ENCODE measurements around the gene ARHGAP26.

Gene ARHGAP26

DNA sequence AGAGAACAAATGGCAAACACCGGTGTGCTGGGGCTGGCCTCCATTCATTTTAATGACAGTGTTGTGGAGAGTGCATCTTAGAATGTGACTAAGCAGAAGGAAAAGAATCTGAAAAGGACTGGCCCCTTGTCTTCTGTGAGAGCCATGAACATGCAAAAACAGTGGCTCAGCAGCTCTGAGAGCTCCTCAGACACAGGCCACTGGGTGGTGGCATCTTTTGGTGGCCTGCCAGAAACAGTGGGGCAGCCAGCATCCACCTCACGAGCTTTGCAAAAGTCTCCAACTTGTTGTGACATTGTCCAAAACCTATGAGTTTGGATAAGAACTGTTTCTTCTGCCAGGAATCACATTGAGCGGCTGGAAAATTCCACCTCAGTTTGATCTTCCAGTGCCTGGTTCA, 399.9 kb downstream of the ARHGAP26 start:
- TF ChIP-seq, protein P1, sequence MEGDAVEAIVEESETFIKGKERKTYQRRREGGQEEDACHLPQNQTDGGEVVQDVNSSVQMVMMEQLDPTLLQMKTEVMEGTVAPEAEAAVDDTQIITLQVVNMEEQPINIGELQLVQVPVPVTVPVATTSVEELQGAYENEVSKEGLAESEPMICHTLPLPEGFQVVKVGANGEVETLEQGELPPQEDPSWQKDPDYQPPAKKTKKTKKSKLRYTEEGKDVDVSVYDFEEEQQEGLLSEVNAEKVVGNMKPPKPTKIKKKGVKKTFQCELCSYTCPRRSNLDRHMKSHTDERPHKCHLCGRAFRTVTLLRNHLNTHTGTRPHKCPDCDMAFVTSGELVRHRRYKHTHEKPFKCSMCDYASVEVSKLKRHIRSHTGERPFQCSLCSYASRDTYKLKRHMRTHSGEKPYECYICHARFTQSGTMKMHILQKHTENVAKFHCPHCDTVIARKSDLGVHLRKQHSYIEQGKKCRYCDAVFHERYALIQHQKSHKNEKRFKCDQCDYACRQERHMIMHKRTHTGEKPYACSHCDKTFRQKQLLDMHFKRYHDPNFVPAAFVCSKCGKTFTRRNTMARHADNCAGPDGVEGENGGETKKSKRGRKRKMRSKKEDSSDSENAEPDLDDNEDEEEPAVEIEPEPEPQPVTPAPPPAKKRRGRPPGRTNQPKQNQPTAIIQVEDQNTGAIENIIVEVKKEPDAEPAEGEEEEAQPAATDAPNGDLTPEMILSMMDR (IDR thresholded peaks at IDR 0.05) = no peak

DNA sequence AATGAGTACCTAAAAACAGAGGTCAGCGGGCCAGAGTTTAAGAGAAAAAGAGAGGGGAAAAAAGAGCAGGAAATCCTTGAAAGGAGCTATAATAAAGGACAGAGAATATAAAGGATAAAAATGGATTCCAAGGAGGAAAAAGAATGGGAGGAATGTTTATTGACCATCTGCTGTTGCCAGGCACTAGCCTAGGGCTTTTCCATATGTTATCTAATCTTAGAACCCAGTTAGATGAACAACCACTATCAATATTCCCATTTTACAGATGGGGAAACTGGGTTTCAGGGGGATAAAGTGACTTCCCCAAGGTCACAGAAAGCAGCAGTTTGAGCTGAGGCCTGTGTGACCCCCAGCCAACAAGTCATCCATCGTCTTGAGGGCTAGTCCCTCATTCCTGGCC, 400.8 kb downstream of the ARHGAP26 start:
- TF ChIP-seq, protein P1 (IDR thresholded peaks at IDR 0.05) = no peak

DNA sequence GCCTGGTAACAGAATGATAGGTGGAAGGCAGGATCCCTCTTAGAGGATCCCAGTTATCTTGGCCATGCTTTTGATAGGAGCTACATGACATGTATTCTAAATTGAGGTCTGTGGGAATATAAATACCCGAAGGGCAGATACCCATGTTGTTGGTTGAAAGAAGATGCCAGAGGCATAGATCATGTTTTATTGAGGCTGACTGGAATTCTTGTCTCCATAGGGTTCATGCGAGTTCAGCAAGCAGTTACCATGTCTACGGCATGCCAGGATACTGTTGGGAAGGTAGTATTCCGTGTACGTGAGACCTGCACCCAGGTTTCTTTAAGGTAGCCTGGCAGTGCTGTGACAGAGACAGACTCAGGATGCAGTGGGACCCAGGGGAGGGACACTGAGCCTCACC, 402.6 kb downstream of the ARHGAP26 start:
- TF ChIP-seq, protein P1 (IDR thresholded peaks at IDR 0.05) = no peak

DNA sequence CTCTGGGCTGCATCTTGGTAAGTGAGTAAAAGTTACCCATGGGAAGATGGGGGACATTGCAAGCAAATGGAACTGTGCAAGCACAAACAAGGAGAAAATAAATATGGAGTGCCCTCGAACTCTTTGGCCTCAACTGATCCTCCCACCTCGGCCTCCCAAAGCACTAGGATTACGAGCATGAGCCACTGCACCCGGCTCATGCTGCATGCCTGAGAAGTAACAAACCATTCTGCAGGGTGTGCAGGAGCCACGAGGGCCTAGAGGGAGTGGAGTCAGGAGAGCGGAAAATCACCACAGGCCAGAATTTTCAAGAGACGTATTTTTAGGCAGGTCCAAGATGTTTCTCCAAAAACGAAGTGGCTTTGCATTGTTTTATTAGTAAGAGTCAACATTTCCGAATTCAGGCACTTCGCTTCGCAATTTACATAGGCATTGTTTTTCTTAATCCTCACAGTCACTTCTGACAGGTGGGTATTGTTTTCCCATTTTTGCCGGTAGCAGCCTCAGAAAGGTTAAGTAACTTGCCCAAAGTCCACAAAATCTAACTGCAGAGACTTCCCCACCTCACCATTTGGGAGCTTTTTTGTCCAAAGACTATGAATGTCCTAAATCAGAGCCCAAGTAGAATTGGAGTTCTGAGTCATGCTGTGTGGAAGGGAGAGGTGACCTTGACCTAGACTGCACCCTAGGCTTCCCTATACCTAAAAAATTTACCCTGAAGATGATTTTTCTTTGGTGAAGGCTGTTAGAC, 403.1 kb downstream of the ARHGAP26 start:
- TF ChIP-seq, protein P1 (IDR thresholded peaks at IDR 0.05) = no peak

DNA sequence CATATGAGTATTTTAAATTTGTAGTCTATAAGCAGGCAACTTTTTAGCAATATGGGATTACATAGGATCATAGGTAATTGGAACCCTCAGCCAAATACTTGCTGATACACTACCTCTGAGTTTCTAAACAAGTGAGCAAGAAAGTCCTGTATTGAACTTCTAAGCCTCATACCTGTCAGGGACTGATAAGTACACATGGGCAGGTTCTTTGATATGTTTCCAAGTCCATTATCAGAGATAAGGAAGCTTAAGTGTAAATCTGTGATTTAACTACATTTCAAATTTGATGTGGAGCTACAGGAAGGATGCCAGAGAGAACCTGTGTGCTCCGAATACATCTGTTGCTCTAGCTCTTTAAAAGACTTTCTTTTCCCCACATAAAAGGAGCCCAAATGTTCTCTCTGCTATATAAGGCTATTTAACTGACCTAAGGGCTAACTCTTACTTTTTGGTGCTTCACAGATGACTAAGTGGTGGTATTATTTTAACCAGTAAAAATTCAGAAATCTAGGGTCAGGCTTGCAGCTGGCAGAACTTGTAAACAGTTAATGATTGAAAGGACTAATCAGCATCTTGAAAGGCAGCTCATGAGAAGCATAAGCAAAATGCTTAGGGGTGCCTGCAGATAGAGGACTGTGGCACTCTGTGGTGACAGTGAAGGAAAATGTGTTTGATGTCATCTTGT, 404.7 kb downstream of the ARHGAP26 start:
- TF ChIP-seq, protein P1 (IDR thresholded peaks at IDR 0.05) = no peak

DNA sequence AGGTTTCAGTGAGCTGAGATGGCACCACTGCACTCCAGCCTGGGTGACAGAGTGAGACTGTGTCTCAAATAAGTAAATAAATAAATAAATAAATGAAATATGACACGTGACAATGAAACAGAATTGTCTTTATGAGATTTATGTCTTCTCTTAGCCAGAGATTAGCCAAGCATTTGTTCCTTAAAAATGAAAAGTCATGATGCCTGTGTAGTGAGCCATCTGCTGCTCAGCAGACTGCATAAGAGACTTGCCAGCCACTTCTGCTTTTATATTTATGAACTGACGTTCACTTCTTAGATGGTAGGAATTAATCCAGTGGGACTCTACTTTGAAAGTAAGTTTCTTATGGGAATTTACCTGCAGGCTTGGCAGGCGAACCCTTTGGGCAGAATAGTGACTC, 405.9 kb downstream of the ARHGAP26 start:
- TF ChIP-seq, protein P1 (IDR thresholded peaks at IDR 0.05) = no peak

DNA sequence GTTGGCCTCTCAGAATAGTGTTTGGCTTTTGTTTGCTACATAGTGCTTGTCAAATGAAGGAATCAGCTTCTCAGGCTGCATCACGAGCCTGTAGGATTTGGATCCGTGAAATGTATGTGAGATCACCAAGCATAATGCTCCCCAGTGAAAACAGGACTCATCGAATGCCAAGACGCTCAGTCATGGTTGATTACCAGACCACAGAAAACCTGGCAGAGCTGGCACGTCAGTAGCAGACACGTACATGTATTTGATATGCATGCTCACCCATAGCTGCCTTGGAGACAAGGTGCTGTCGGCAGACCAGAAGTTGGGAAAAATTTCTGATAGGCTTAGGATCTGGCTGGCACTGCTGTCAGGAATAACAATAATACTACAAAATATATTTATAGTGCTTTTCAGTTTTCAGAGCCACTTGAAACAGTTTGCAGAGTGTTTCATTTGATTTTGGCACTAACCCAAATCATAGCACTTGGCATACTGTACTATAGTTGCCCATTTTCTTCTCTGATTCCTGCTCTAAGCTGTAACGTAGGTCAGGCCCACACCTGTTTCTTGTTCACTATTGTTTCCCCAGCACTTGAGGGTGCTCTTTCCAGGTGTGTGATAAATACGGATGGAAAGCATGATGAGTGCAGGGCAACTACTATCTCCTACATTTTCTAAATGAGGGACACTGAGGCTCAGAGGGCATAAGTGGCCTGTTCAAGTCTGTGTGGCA, 407.2 kb downstream of the ARHGAP26 start:
- TF ChIP-seq, protein P1 (IDR thresholded peaks at IDR 0.05) = no peak
